Neural crest cell (in vitro differentiated cells): ENCODE measurements around the gene SECISBP2L. TPM values are rescaled to one million over a fixed set of nuclear protein-coding genes. Genes with fewer than 3 reads are reported as not detected.

Experiments used
- DNase-seq: peaks from one replicate; pipeline ENCODE4 v3.0.0; 2021; ENCODE audit warnings: low read depth, mixed read lengths, low spot score
- H3K27ac Mint-ChIP-seq: one replicate; pipeline ENCODE4 v1.8.0; 2021; ENCODE audit warnings: mild to moderate bottlenecking, mixed read lengths; ENCODE audit not compliant: unreplicated experiment
- H3K27me3 Mint-ChIP-seq: 2 replicates; pipeline ENCODE4 v1.8.0; 2021; ENCODE audit warnings: low read depth, mild to moderate bottlenecking, mixed read lengths
- H3K36me3 Mint-ChIP-seq: 2 replicates; pipeline ENCODE4 v1.8.0; 2021; ENCODE audit warnings: low read depth, mild to moderate bottlenecking, mixed read lengths
- H3K4me1 Mint-ChIP-seq: 2 replicates; pipeline ENCODE4 v1.8.0; 2021; ENCODE audit warnings: mixed read lengths
- H3K4me3 Mint-ChIP-seq: one replicate; pipeline ENCODE4 v1.8.0; 2021; ENCODE audit warnings: mild to moderate bottlenecking, mixed read lengths
- H3K9me3 Mint-ChIP-seq: 2 replicates; pipeline ENCODE4 v1.8.0; 2021; ENCODE audit warnings: mixed read lengths
- CTCF ChIP-seq: fragments of 200-600 bp; sonication (generic); conservative IDR thresholded peaks from 2 replicates; pipeline ENCODE4 v1.5.0; 2021; ENCODE audit warnings: antibody characterized with exemption, mild to moderate bottlenecking
- total RNA-seq: library from RNA; stranded (reverse); gene quantifications from 2 replicates; pipeline ENCODE4 v1.2.1, GENCODE V29; 2021

SECISBP2L gene
- total RNA-seq, 1 donor from 2014 or later: 39.2 TPM

DNA sequence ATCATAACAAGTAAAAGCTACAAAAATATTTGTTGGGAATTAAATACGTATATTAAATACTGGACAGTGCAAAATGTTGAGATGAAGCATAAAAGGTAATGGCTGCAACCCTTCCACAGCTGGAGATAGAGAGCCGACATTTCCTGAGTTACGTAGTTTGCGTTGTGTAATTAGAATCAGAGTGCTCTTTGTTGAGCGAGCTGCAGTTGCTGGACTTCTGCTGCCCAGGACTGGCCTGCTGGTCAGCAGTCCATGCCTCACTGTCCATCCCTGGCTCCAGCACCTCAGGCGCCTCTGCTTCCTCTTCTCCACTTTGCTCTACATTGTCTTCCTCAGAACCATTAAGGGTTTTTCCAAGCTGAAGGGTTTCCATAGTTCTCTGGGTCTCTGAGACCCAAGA is 54.1 kb downstream of the SECISBP2L start:
- H3K9me3 Mint-ChIP-seq: no peaks in the 10 kb centered on the region
- H3K36me3 Mint-ChIP-seq: peaks cover 16% of the 10 kb centered on the region
- no peak for TF ChIP-seq CTCF
- no peak overlapping the region for H3K27ac Mint-ChIP-seq
- H3K4me1 Mint-ChIP-seq: no peaks in the 10 kb centered on the region
- DNase-seq: no peak
- H3K27me3 Mint-ChIP-seq: no peaks in the 10 kb centered on the region
- no peak overlapping the region for H3K4me3 Mint-ChIP-seq

DNA sequence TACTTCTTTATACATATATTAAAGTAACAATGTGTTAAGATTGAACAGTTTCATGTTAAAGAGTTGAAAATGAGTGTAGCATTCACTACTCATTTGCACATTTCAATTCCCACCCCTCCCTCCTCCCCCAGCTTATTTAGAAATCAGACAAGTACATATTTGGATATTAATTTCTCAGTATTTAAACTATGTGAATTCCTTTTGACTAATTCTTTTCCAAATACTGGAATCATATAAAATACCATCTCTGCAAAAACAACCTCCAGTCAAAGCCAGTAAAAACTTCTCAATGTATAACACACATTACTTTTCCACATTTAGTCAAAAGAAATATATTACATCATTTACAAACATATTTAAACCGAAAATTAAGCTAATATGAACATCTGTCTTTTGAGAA is 57.1 kb downstream of the SECISBP2L start:
- H3K36me3 Mint-ChIP-seq: peaks cover 11% of the 10 kb centered on the region
- H3K27ac Mint-ChIP-seq: no peak overlapping the region
- no peak for DNase-seq
- H3K9me3 Mint-ChIP-seq: no peaks in the 10 kb centered on the region
- no peaks in the 10 kb centered on the region for H3K27me3 Mint-ChIP-seq
- H3K4me1 Mint-ChIP-seq: no peaks in the 10 kb centered on the region
- no peak for TF ChIP-seq CTCF
- no peak overlapping the region for H3K4me3 Mint-ChIP-seq

GRCh38 chr15:48987142-48987541 is 59.1 kb downstream of the SECISBP2L start:
- no peak overlapping the region for H3K4me3 Mint-ChIP-seq
- no peak overlapping the region for H3K27ac Mint-ChIP-seq

DNA sequence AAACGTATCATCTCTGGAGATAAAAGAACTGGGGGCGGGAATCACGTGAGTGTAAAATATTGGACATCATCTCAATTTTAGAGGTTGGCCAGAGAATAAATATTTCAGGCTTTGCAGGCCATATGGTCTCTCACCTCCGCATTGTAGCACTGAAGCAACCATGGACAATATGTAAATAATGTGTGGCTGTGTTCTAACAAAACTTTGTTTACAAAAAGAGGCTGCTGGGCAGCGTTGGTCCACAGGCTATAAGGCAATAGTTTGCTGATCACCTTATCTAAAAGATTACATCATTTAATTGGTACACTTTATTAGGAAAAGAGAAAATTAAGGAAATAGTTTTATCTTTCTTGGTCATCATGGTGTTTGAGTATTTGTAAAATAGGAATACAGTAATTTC is 60.0 kb downstream of the SECISBP2L start:
- Mint-ChIP-seq H3K27ac (no peak overlapping the region), H3K4me1 (peaks cover 16% of the 10 kb centered on the region), H3K9me3 (no peaks in the 10 kb centered on the region), H3K27me3 (no peaks in the 10 kb centered on the region), H3K4me3 (no peak overlapping the region), H3K36me3 (peaks cover 2% of the 10 kb centered on the region)
- no peak for TF ChIP-seq CTCF
- no peak for DNase-seq

More at GRCh38 chr15:48987142-48987541, 59.1 kb downstream of the SECISBP2L start:
- peaks cover 7% of the 10 kb centered on the region for H3K4me1 Mint-ChIP-seq
- no peaks in the 10 kb centered on the region for H3K27me3 Mint-ChIP-seq
- DNase-seq: no peak
- H3K36me3 Mint-ChIP-seq: peaks cover 3% of the 10 kb centered on the region
- H3K9me3 Mint-ChIP-seq: no peaks in the 10 kb centered on the region
- TF ChIP-seq CTCF: no peak

- no peak for TF ChIP-seq CTCF
- Mint-ChIP-seq H3K27ac (no peak overlapping the region), H3K9me3 (no peaks in the 10 kb centered on the region), H3K36me3 (no peaks in the 10 kb centered on the region), H3K4me3 (no peak overlapping the region), H3K27me3 (no peaks in the 10 kb centered on the region), H3K4me1 (peaks cover 16% of the 10 kb centered on the region)
- no peak for DNase-seq
Observed at GRCh38 chr15:48985516-48985915, 60.7 kb downstream of the SECISBP2L start.
